Measurements from ENCODE around the gene ERGIC1. TPM values are rescaled to one million over a fixed set of nuclear protein-coding genes. Genes with fewer than 3 reads are reported as not detected.

Gene ERGIC1
- total and polyA plus RNA-seq, 10 of the 15 experiments (the other 5 are each of a cell fraction or from before 2014, with no cell fraction given): 8.8 to 104 (median 76.3) TPM

GRCh38 chr5:172898218-172898842 lies 64.3 kb downstream of the ERGIC1 start:
- no TSS peak for BruUV-seq (replicated peaks)
- in situ Hi-C loops (cut with MboI) (no loop called here), intact Hi-C loops (cut with micrococcal nuclease; ENCODE audit: unreplicated experiment) (no loop called here)
- no peak overlapping the region for H3K27ac ChIP-seq (ENCODE audit: control insufficient read depth, insufficient read depth)
- H3K4me3 ChIP-seq: no peak overlapping the region
- 96% methylated on average over 3 of the region's 3 CpGs for WGBS (ENCODE audit: insufficient coverage, insufficient replicate concordance, low lambda C conversion rate, missing lambda C conversion rate)
- FAIRE-seq: no peak
- TF ChIP-seq ZBED1 (IDR thresholded peaks at IDR 0.05; ENCODE audit: borderline replicate concordance) (no peak), CUX1 (IDR thresholded peaks at IDR 0.05; ENCODE audit: insufficient replicate concordance, low read depth, low read length) (no peak), POLR2A (IDR thresholded peaks at IDR 0.05; ENCODE audit: low read depth, low read length) (no peak), GABPA (IDR thresholded peaks at IDR 0.05; ENCODE audit: low read depth) (no peak), POLR2AphosphoS2 (IDR thresholded peaks at IDR 0.05; ENCODE audit: low read depth, low read length) (no peak), NR2C1 (IDR thresholded peaks at IDR 0.05) (no peak)
- no peaks in the 10 kb centered on the region for H3K4me1 ChIP-seq (ENCODE audit: control insufficient read depth, insufficient read depth, low read length)
- SMC1A ChIA-PET (ENCODE audit: uncharacterized antibody, unreplicated experiment): no interaction called here
- H2AFZ ChIP-seq (ENCODE audit: control insufficient read depth, low read depth, low read length): no peak overlapping the region
- no peak overlapping the region for H3K9ac ChIP-seq (ENCODE audit: control insufficient read depth, insufficient read depth, low read length)
- peaks cover 15 to 20% of the 10 kb centered on the region in 2 experiments; a peak in 3 of 4 replicates for H3K36me3 ChIP-seq (ENCODE audit: control insufficient read depth in 2 of 2, insufficient read depth in 2 of 2, low read length in 1 of 2)
- no peaks in the 10 kb centered on the region for H3K27me3 ChIP-seq (replicated peaks in 1 of 2; ENCODE audit: control insufficient read depth in 2 of 2, insufficient read depth in 2 of 2, low read length in 1 of 2)
- RAD21 ChIA-PET (ENCODE audit: unreplicated experiment): no interaction called here
- H3K4me2 ChIP-seq (ENCODE audit: control insufficient read depth, insufficient read depth): no peak overlapping the region
- no peak for ATAC-seq
- no peaks in the 10 kb centered on the region for H3K79me2 ChIP-seq (ENCODE audit: control insufficient read depth, insufficient read depth, low read length)
- CTCF ChIA-PET: interaction anchor here (1.1 kb wide), 1 partner anchor 183 kb away, joined by 3 read pairs; no protein-coding TSS in a partner anchor
- no peak for DNase-seq (ENCODE audit: low read depth, low spot score)
- no peaks in the 10 kb centered on the region for H3K9me3 ChIP-seq (replicated peaks; ENCODE audit: control insufficient read depth, insufficient read depth, low read length)
- H4K20me1 ChIP-seq (ENCODE audit: control insufficient read depth, insufficient read depth): no peaks in the 10 kb centered on the region
- POLR2A ChIA-PET: no interaction called here
